ENCODE results near the gene ZSCAN5A.
"Not testable (repeated sequence)": the region's sequence is repeated elsewhere in the genome, so short reads cannot be mapped to it uniquely, and the experiment has no call there.

The ZSCAN5A gene

DNA sequence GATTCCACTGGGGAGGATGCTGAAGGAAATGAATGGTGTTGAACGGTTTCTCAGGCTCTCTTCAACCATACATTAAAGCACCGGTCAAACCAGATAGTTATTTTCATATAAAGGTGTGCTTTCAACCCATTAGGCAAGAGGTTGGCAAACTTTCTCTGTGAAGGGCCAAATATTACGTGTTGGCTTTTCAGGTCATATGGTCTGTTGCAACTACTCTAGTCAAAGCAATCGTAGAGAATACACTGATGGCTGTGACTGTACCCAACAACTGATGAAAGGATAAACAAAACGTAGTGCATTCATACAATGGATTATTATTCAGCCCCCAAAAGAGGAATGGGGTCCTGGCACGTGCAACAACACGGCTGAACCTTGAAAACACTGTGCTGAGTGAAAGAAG lies 5.8 kb downstream of the ZSCAN5A start:
- DNase-seq (ENCODE audit: low read depth, low spot score) = no peak
- H3K4me3 ChIP-seq (ENCODE audit: low read depth, low read length) = no peak overlapping the region
- in situ Hi-C loops (cut with HindIII; ENCODE audit: low sequenced_read_pairs) = no loop called here
- TF ChIP-seq, protein P1, sequence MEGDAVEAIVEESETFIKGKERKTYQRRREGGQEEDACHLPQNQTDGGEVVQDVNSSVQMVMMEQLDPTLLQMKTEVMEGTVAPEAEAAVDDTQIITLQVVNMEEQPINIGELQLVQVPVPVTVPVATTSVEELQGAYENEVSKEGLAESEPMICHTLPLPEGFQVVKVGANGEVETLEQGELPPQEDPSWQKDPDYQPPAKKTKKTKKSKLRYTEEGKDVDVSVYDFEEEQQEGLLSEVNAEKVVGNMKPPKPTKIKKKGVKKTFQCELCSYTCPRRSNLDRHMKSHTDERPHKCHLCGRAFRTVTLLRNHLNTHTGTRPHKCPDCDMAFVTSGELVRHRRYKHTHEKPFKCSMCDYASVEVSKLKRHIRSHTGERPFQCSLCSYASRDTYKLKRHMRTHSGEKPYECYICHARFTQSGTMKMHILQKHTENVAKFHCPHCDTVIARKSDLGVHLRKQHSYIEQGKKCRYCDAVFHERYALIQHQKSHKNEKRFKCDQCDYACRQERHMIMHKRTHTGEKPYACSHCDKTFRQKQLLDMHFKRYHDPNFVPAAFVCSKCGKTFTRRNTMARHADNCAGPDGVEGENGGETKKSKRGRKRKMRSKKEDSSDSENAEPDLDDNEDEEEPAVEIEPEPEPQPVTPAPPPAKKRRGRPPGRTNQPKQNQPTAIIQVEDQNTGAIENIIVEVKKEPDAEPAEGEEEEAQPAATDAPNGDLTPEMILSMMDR (IDR thresholded peaks at IDR 0.05; ENCODE audit: low read depth, low read length) = no peak

DNA sequence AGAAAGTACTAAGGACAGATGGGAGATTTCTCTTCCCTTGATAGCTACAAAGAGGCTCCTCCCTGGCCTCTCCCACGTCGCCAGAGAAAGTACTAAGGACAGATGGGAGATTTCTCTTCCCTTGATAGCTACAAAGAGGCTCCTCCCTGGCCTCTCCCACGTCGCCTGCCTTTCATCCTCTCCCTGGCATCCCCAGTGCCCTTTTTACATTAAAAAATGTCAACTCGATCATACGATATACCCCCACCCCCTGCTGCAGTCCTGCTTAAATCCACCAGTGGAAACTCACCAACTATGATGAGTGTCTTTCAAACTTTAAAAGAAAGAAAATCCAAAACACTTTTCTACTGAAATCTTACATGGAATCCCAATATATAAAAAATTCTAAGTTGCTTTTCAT lies 7.6 kb downstream of the ZSCAN5A start:
- DNase-seq (ENCODE audit: low read depth, low spot score); in situ Hi-C loops (cut with HindIII; ENCODE audit: low sequenced_read_pairs): not testable (repeated sequence)

DNA sequence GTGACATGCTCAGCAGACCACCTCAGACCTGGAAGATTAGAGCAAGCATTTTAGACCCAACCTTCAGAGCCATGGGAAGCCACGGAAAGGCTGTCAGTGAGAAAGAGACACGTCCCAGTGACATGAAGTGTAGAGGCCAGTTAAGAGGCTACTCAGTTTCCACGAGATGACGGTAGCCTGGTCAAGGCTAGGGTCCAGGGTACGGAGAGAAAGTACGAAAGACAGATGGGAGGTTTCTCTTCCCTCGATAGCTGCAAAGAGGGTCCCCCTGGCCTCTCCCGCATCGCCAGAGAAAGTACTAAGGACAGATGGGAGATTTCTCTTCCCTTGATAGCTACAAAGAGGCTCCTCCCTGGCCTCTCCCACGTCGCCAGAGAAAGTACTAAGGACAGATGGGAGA lies 8.6 kb downstream of the ZSCAN5A start:
- TF ChIP-seq, protein P1 (IDR thresholded peaks at IDR 0.05; ENCODE audit: low read depth, low read length) = no peak
- DNase-seq (ENCODE audit: low read depth, low spot score) = no peak
- in situ Hi-C loops (cut with HindIII; ENCODE audit: low sequenced_read_pairs) = no loop called here
- H3K4me3 ChIP-seq (ENCODE audit: low read depth, low read length) = no peak overlapping the region

More for the DNA sequence above, 7.6 kb downstream of the ZSCAN5A start:
- not testable (repeated sequence) for H3K4me3 ChIP-seq (ENCODE audit: low read depth, low read length)

DNA sequence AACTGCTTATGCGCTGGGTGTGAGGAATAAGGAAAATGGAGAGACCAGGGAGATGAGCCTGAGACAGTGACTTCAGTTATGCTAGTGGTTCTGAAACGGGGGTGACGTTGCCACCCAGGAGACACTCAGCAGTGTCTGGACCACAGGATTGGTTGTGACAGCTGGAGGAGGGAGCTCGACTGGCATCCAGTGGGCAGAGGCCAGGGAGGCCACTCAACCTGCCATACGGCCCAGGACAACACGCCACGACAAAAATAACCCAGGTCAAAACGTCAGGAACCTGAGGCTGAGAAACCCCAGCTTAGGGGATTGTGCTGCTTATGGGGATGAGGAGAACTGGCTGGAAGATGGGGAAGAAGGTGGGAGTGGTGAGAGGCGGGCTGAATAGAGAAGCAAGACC lies 10.4 kb downstream of the ZSCAN5A start:
- DNase-seq (ENCODE audit: low read depth, low spot score) = no peak
- in situ Hi-C loops (cut with HindIII; ENCODE audit: low sequenced_read_pairs) = no loop called here
- TF ChIP-seq, protein P1 (IDR thresholded peaks at IDR 0.05; ENCODE audit: low read depth, low read length) = no peak
- H3K4me3 ChIP-seq (ENCODE audit: low read depth, low read length) = no peak overlapping the region

DNA sequence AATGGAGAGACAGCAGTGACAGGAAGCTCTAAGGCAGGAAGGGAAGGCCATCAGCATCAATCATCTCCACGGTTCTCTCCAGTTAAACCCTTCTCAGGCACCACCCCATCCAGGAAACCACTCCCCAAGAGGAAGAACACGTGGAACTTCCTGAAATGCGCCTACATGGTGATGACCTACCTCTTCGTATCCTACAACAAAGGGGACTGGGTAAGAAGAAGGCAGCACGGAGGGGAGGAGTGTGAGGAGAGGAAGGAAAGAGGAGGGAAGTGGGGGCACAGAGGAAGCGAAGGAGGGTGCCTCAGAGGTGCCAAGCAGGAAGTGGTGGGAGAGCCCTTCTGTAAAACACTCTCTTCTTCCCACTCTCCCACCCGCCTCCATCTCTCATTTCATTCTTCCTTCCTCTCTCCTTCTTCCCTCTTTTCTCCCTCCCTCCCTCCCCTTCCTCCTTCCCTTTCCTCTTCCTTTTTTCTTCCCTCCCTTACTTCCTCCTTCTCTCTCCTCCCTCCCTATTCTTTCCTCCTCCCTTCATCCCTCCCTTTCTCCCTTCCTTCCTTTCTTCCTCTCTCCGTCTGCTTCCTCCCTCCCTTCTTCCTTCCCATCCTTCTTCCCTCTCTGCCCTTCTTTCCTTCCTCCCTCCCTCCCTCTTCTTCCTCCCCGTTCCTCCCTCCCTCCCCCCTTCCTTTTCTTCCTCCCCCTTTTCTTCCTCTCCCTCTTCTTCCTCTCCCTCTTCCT lies 12.6 kb downstream of the ZSCAN5A start:
- no peak overlapping the region for H3K4me3 ChIP-seq (ENCODE audit: low read depth, low read length)
- in situ Hi-C loops (cut with HindIII; ENCODE audit: low sequenced_read_pairs) = no loop called here
- DNase-seq (ENCODE audit: low read depth, low spot score) = no peak
- TF ChIP-seq, protein P1 (IDR thresholded peaks at IDR 0.05; ENCODE audit: low read depth, low read length) = no peak

DNA sequence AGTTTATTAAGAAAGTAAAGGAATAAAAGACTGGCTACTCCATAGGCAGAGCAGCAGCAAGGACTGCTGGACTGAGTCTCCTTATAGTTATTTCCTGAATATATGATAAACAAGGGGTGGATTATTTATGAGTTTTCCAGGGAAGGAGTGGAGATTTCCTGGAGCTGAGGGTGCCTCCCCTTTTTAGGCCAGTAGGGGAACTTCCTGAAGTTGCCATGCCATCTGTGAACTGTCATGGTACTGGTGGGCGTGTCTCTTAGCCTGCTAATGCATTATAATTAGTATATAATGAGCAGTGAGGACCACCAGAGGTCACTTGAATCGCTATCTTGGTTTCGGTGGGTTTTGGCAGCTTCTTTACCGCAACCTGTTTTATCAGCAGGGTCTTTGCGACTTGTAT lies 13.5 kb downstream of the ZSCAN5A start:
- no peak overlapping the region for H3K4me3 ChIP-seq (ENCODE audit: low read depth, low read length)
- in situ Hi-C loops (cut with HindIII; ENCODE audit: low sequenced_read_pairs) = no loop called here
- TF ChIP-seq, protein P1 (IDR thresholded peaks at IDR 0.05; ENCODE audit: low read depth, low read length) = no peak
- DNase-seq (ENCODE audit: low read depth, low spot score) = no peak

DNA sequence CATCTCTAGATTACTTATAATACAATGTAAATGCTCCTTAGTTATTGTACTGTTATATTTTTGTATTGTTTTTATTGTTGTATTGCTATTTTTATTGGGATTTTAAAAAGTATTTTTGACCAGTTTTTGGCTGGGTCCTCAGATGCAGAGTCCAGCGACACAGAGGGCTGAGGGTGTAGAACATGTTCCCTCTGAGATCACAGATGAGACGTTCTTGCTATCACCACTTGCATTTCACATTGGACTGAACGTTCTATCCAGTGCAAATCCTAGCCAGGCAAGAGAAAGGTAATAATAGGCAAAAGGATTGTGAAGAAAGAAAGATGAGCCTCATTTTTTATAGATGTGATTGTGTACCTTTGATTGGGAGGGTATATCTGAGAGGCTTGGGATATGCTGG lies 15.0 kb downstream of the ZSCAN5A start:
- in situ Hi-C loops (cut with HindIII; ENCODE audit: low sequenced_read_pairs) = no loop called here
- TF ChIP-seq, protein P1 (IDR thresholded peaks at IDR 0.05; ENCODE audit: low read depth, low read length) = no peak
- H3K4me3 ChIP-seq (ENCODE audit: low read depth, low read length) = no peak overlapping the region
- no peak for DNase-seq (ENCODE audit: low read depth, low spot score)

Measured in astrocyte of the spinal cord (primary cell).